Effector CD8-positive, alpha-beta T cell (primary cell): ENCODE results near the gene EIF4A3.

Source experiments
- DNase-seq: peaks from one replicate; lab custom pipeline; 2025; lab: John Stamatoyannopoulos, UW
- total RNA-seq, 4 experiments: gene quantifications; one replicate each; lab custom pipeline; 2026; lab: John Stamatoyannopoulos, UW

The EIF4A3 gene
- total RNA-seq, result 80.1 to 159 (median 97.6) reads per million in 4 experiments

- peak; percentile 98 for DNase-seq
These were observed at the start of gene EIF4A3 for GRCh38 chr17:80147035-80147822. Gene EIF4A3, minus strand, starts transcription at chr17:80147128. Its CDS starts 167 bp downstream, at chr17:80146961.

GRCh38 chr17:80196652-80197051 is 49.7 kb upstream of the EIF4A3 start:
- DNase-seq, result no peak

- peak; percentile 54 for DNase-seq
These were observed 49.0 kb upstream of the EIF4A3 start for GRCh38 chr17:80195671-80196529.

- no peak for DNase-seq
These were observed 48.2 kb upstream of the EIF4A3 start for GRCh38 chr17:80195141-80195540.

GRCh38 chr17:80191865-80192661 is 45.1 kb upstream of the EIF4A3 start:
- no peak for DNase-seq

GRCh38 chr17:80191192-80191591 is 44.3 kb upstream of the EIF4A3 start:
- DNase-seq, result no peak

GRCh38 chr17:80190716-80191115 is 43.8 kb upstream of the EIF4A3 start:
- no peak for DNase-seq

GRCh38 chr17:80189611-80190010 is 42.7 kb upstream of the EIF4A3 start:
- DNase-seq, result no peak

GRCh38 chr17:80187515-80187941 is 40.6 kb upstream of the EIF4A3 start:
- DNase-seq, result no peak

GRCh38 chr17:80187090-80187489 is 40.2 kb upstream of the EIF4A3 start:
- DNase-seq, result no peak

GRCh38 chr17:80185968-80186367 is 39.0 kb upstream of the EIF4A3 start:
- no peak for DNase-seq

- no peak for DNase-seq
These were observed 37.4 kb upstream of the EIF4A3 start for GRCh38 chr17:80184423-80184714.

GRCh38 chr17:80183581-80184422 is 36.9 kb upstream of the EIF4A3 start:
- DNase-seq, result no peak

GRCh38 chr17:80182845-80183223 is 35.9 kb upstream of the EIF4A3 start:
- no peak for DNase-seq

- DNase-seq, result no peak
These were observed 35.4 kb upstream of the EIF4A3 start for GRCh38 chr17:80182118-80182844.

GRCh38 chr17:80181431-80181830 is 34.5 kb upstream of the EIF4A3 start:
- no peak for DNase-seq

GRCh38 chr17:80180192-80180591 is 33.3 kb upstream of the EIF4A3 start:
- no peak for DNase-seq

- DNase-seq, result no peak
These were observed 31.2 kb upstream of the EIF4A3 start for GRCh38 chr17:80177986-80178595.

GRCh38 chr17:80176757-80177156 is 29.8 kb upstream of the EIF4A3 start:
- DNase-seq, result no peak

- DNase-seq, result no peak
These were observed 27.0 kb upstream of the EIF4A3 start for GRCh38 chr17:80173916-80174315.
